ENCODE data around the gene PPP1R7. TPM values are rescaled to one million over a fixed set of nuclear protein-coding genes. Genes with fewer than 3 reads are reported as not detected.
A peak's percentile ranks its signal among the peaks of the same experiment; 100 is the strongest.

Gene PPP1R7
- total and polyA plus RNA-seq, 2 experiments from 2014 or later, result 53.1 to 107 TPM

GRCh38 chr2:241182126-241182525 is 31.9 kb downstream of the PPP1R7 start:
- H3K4me3 ChIP-seq, result no peak overlapping the region
- DNase-seq, result no peak
- in situ Hi-C loops (cut with MboI), result no loop called here

GRCh38 chr2:241182531-241183133 is 32.4 kb downstream of the PPP1R7 start:
- H3K9me2 ChIP-seq (ENCODE audit: insufficient read depth), result no peaks in the 10 kb centered on the region
- H3K4me1 ChIP-seq (ENCODE audit: insufficient read depth), result peaks cover 13% of the 10 kb centered on the region
- no peak for DNase-seq
- H3K9me3 ChIP-seq (ENCODE audit: low read depth), result no peaks in the 10 kb centered on the region
- H3K27me3 ChIP-seq (replicated peaks; ENCODE audit: insufficient read depth), result no peaks in the 10 kb centered on the region
- H3K36me3 ChIP-seq (ENCODE audit: low read depth), result peaks cover 3% of the 10 kb centered on the region; the same call in 1 of the 2 replicates
- no peak overlapping the region for H3K9ac ChIP-seq
- H3K27ac ChIP-seq, result no peak overlapping the region
- TF ChIP-seq EZH2 (IDR thresholded peaks at IDR 0.05; ENCODE audit: insufficient read depth, poor library complexity, severe bottlenecking) (no peak), EZH2phosphoT487 (IDR thresholded peaks at IDR 0.05; ENCODE audit: insufficient read depth, low read depth) (no peak)
- in situ Hi-C loops (cut with MboI), result no loop called here
- WGBS, 2 experiments (ENCODE audit: low coverage in 1 of 2, low lambda C conversion rate in 2 of 2, missing lambda C conversion rate in 2 of 2), result 88 to 91% methylated on average over 27 to 28 of the region's 28 CpGs
- no peak overlapping the region for H3K4me2 ChIP-seq (ENCODE audit: unreplicated experiment)
- H4K20me1 ChIP-seq (ENCODE audit: insufficient read depth), result no peaks in the 10 kb centered on the region
- H3K79me2 ChIP-seq (ENCODE audit: insufficient read depth), result no peaks in the 10 kb centered on the region
- no peak overlapping the region for H2AFZ ChIP-seq
- H3K4me3 ChIP-seq, result no peak overlapping the region
- peaks cover 19% of the 10 kb centered on the region for H3F3A ChIP-seq (ENCODE audit: insufficient read depth)

More at GRCh38 chr2:241182126-241182525, 31.9 kb downstream of the PPP1R7 start:
- no peak overlapping the region for H3K27ac ChIP-seq
- TF ChIP-seq EZH2phosphoT487 (IDR thresholded peaks at IDR 0.05; ENCODE audit: insufficient read depth, low read depth) (no peak), EZH2 (IDR thresholded peaks at IDR 0.05; ENCODE audit: insufficient read depth, poor library complexity, severe bottlenecking) (no peak)
- no peaks in the 10 kb centered on the region for H3K79me2 ChIP-seq (ENCODE audit: insufficient read depth)
- H3K9me2 ChIP-seq (ENCODE audit: insufficient read depth), result no peaks in the 10 kb centered on the region
- peaks cover 13% of the 10 kb centered on the region for H3K4me1 ChIP-seq (ENCODE audit: insufficient read depth)
- H3F3A ChIP-seq (ENCODE audit: insufficient read depth), result peaks cover 19% of the 10 kb centered on the region
- H3K36me3 ChIP-seq (ENCODE audit: low read depth), result peaks cover 3% of the 10 kb centered on the region; the same call in 1 of the 2 replicates
- no peak overlapping the region for H2AFZ ChIP-seq
- H3K9me3 ChIP-seq (ENCODE audit: low read depth), result no peaks in the 10 kb centered on the region
- WGBS, 2 experiments (ENCODE audit: low coverage in 1 of 2, low lambda C conversion rate in 2 of 2, missing lambda C conversion rate in 2 of 2), result 97 to 100% methylated on average over 3 of the region's 3 CpGs
- no peak overlapping the region for H3K9ac ChIP-seq
- no peak overlapping the region for H3K4me2 ChIP-seq (ENCODE audit: unreplicated experiment)
- no peaks in the 10 kb centered on the region for H4K20me1 ChIP-seq (ENCODE audit: insufficient read depth)
- H3K27me3 ChIP-seq (replicated peaks; ENCODE audit: insufficient read depth), result no peaks in the 10 kb centered on the region

- in situ Hi-C loops (cut with MboI), result no loop called here
Measured at GRCh38 chr2:241183221-241183620, 33.0 kb downstream of the PPP1R7 start.

GRCh38 chr2:241184901-241185300 is 34.6 kb downstream of the PPP1R7 start:
- H3K9ac ChIP-seq, result no peak overlapping the region
- in situ Hi-C loops (cut with MboI), result no loop called here
- TF ChIP-seq EZH2 (IDR thresholded peaks at IDR 0.05; ENCODE audit: insufficient read depth, poor library complexity, severe bottlenecking), result no peak
- TF ChIP-seq EZH2phosphoT487 (IDR thresholded peaks at IDR 0.05; ENCODE audit: insufficient read depth, low read depth), result no peak
- H3K4me3 ChIP-seq, result no peak overlapping the region
- H3K4me2 ChIP-seq (ENCODE audit: unreplicated experiment), result no peak overlapping the region
- H3K9me3 ChIP-seq (ENCODE audit: low read depth), result no peaks in the 10 kb centered on the region
- H3F3A ChIP-seq (ENCODE audit: insufficient read depth), result 0 out of 2 replicates have a peak, but pooled peaks cover 6% of the 10 kb centered on the region
- no peaks in the 10 kb centered on the region for H3K27me3 ChIP-seq (replicated peaks; ENCODE audit: insufficient read depth)
- peak; percentile 53 for DNase-seq
- no peaks in the 10 kb centered on the region for H3K9me2 ChIP-seq (ENCODE audit: insufficient read depth)
- H3K36me3 ChIP-seq (ENCODE audit: low read depth), result peaks cover 3% of the 10 kb centered on the region; the same call in 1 of the 2 replicates
- H3K27ac ChIP-seq, result no peak overlapping the region
- no peaks in the 10 kb centered on the region for H4K20me1 ChIP-seq (ENCODE audit: insufficient read depth)
- H3K4me1 ChIP-seq (ENCODE audit: insufficient read depth), result peaks cover 6% of the 10 kb centered on the region
- 32 to 37% methylated on average over 9 of the region's 9 CpGs for WGBS, 2 experiments (ENCODE audit: low coverage in 1 of 2, low lambda C conversion rate in 2 of 2, missing lambda C conversion rate in 2 of 2)
- H3K79me2 ChIP-seq (ENCODE audit: insufficient read depth), result no peaks in the 10 kb centered on the region
- H2AFZ ChIP-seq, result no peak overlapping the region

More at GRCh38 chr2:241183221-241183620, 33.0 kb downstream of the PPP1R7 start:
- Histone ChIP-seq H3K4me1 (ENCODE audit: insufficient read depth) (peaks cover 13% of the 10 kb centered on the region), H3F3A (ENCODE audit: insufficient read depth) (peaks cover 19% of the 10 kb centered on the region), H3K36me3 (ENCODE audit: low read depth) (peaks cover 3% of the 10 kb centered on the region; the same call in 1 of the 2 replicates), H2AFZ (no peak overlapping the region), H3K27ac (no peak overlapping the region), H4K20me1 (ENCODE audit: insufficient read depth) (no peaks in the 10 kb centered on the region), H3K27me3 (replicated peaks; ENCODE audit: insufficient read depth) (no peaks in the 10 kb centered on the region), H3K9me2 (ENCODE audit: insufficient read depth) (no peaks in the 10 kb centered on the region), H3K4me3 (no peak overlapping the region), H3K4me2 (ENCODE audit: unreplicated experiment) (no peak overlapping the region), H3K9me3 (ENCODE audit: low read depth) (no peaks in the 10 kb centered on the region), H3K79me2 (ENCODE audit: insufficient read depth) (no peaks in the 10 kb centered on the region), H3K9ac (no peak overlapping the region)
- no peak for DNase-seq
- TF ChIP-seq EZH2 (IDR thresholded peaks at IDR 0.05; ENCODE audit: insufficient read depth, poor library complexity, severe bottlenecking), result no peak
- no peak for TF ChIP-seq EZH2phosphoT487 (IDR thresholded peaks at IDR 0.05; ENCODE audit: insufficient read depth, low read depth)
- 86 to 87% methylated on average over 9 of the region's 9 CpGs for WGBS, 2 experiments (ENCODE audit: low coverage in 1 of 2, low lambda C conversion rate in 2 of 2, missing lambda C conversion rate in 2 of 2)

Data from GM23248 (cell line).